ENCODE data around the gene DNAJA2. TPM values are rescaled to one million over a fixed set of nuclear protein-coding genes. Genes with fewer than 3 reads are reported as not detected.

Gene DNAJA2
- total and polyA plus RNA-seq, 2 of the 8 experiments (the other 6 are each of a cell fraction or from before 2014, with no cell fraction given): 9.4 to 93.8 TPM

DNA sequence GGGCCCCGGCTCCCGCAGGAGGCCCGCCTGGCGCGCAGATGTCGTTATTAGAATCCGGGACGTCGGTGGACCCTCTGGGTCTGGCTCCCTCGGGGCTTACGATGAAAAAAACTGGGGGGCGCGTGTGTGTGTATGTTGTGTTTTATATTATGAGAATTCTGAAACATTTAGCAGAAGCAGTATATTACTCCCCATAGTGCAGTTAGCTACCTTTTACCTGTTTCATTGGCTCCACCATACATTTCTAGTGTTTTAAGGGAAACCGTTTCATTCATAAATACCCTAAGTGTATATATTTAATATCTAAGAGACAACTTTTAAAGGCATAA, 486 bp upstream of the DNAJA2 start (continued):
- no peak for TF ChIP-seq ATF2 (IDR thresholded peaks at IDR 0.05; ENCODE audit: low read length)
- TF ChIP-seq SRF (IDR thresholded peaks at IDR 0.05; ENCODE audit: low read depth, low read length): no peak
- no peak for TF ChIP-seq RNF2 (IDR thresholded peaks at IDR 0.05; ENCODE audit: borderline replicate concordance, low read depth, low read length, missing control alignments, poor library complexity, severe bottlenecking)
- TF ChIP-seq MAFK (IDR thresholded peaks at IDR 0.05; ENCODE audit: low read depth, low read length): no peak
- TF ChIP-seq RXRA (IDR thresholded peaks at IDR 0.05; ENCODE audit: insufficient read depth, low read depth, low read length): no peak
- TF ChIP-seq SP2 (IDR thresholded peaks at IDR 0.05; ENCODE audit: low read length): no peak
- TF ChIP-seq CHD1 (IDR thresholded peaks at IDR 0.05; ENCODE audit: low read depth, low read length): no peak
- TF ChIP-seq CBX5 (IDR thresholded peaks at IDR 0.05; ENCODE audit: low read depth, low read length): no peak
- TF ChIP-seq KDM4A (IDR thresholded peaks at IDR 0.05; ENCODE audit: low read depth, low read length, severe bottlenecking): no peak

All from H1 (cell line).